HEK293 (cell line): Measurements from ENCODE around the gene NMB.

Source experiments
- CTCF ChIA-PET: fragments of 350-600 bp; formaldehyde crosslinking; extraction: SDS; loops from one replicate; lab custom pipeline; 2021; ENCODE audit warnings: antibody characterized with exemption; lab: Yijun Ruan, JAX
- POLR2A ChIA-PET: fragments of 300-600 bp; formaldehyde crosslinking; extraction: SDS; loops from one replicate; lab custom pipeline; 2020; ENCODE audit warnings: antibody characterized with exemption, inconsistent platforms; lab: Yijun Ruan, JAX
- H3K27ac ChIP-seq: fragments of 200-500 bp; sonication (Bioruptor generic); 2 replicates; pipeline ENCODE4 v1.5.1; 2014; ENCODE audit warnings: low read depth, low read length, control low read depth, inconsistent platforms; ENCODE audit errors: extremely low read depth
- H3K36me3 ChIP-seq, 2 experiments: fragments of 200-500 bp in 1 of 2; sonication (Bioruptor generic) in 1 of 2; 1 replicate in 1 of 2; 2 replicates in 1 of 2; pipeline ENCODE4 v1.5.1; 2014 to 2017; ENCODE audit warnings: inconsistent platforms in 2 of 2, low read length in 2 of 2; ENCODE audit not compliant: control insufficient read depth in 2 of 2, insufficient read depth in 1 of 2
- H3K4me1 ChIP-seq: fragments of 200-500 bp; sonication (Bioruptor generic); 2 replicates; pipeline ENCODE4 v1.5.1; 2014; ENCODE audit warnings: mild to moderate bottlenecking, low read length, inconsistent platforms; ENCODE audit not compliant: control insufficient read depth, insufficient read depth
- H3K4me3 ChIP-seq: 2 replicates; pipeline ENCODE4 v1.5.1; 2011; ENCODE audit warnings: low read depth, mild to moderate bottlenecking, control low read depth, low read length, moderate library complexity
- H3K9me3 ChIP-seq: fragments of 200-500 bp; sonication (Bioruptor generic); 2 replicates; pipeline ENCODE4 v1.5.1; 2014; ENCODE audit warnings: low read depth, low read length, inconsistent platforms; ENCODE audit not compliant: control insufficient read depth, insufficient read depth
- GLIS2 ChIP-seq: fragments of 450-650 bp; formaldehyde crosslinking; IDR thresholded peaks from 2 replicates; pipeline ENCODE4 v1.5.1; 2016; ENCODE audit warnings: missing biosample characterization, missing genetic modification characterization
- KLF16 ChIP-seq: fragments of 450-650 bp; formaldehyde crosslinking; IDR thresholded peaks from 2 replicates; pipeline ENCODE4 v1.5.1; 2017; ENCODE audit warnings: missing biosample characterization, missing genetic modification characterization
- KLF8 ChIP-seq: fragments of 450-650 bp; formaldehyde crosslinking; IDR thresholded peaks from 2 replicates; pipeline ENCODE4 v1.5.1; 2016; ENCODE audit warnings: missing biosample characterization, missing genetic modification characterization
- PATZ1 ChIP-seq: fragments of 450-650 bp; formaldehyde crosslinking; IDR thresholded peaks from 2 replicates; pipeline ENCODE4 v1.5.1; 2016; ENCODE audit warnings: missing biosample characterization, missing genetic modification characterization
- PRDM10 ChIP-seq: fragments of 450-650 bp; formaldehyde crosslinking; IDR thresholded peaks from 2 replicates; pipeline ENCODE4 v1.5.1; 2016; ENCODE audit warnings: missing biosample characterization, missing genetic modification characterization
- SCRT2 ChIP-seq: fragments of 450-650 bp; formaldehyde crosslinking; IDR thresholded peaks from 2 replicates; pipeline ENCODE4 v1.5.1; 2016; ENCODE audit warnings: missing biosample characterization, missing genetic modification characterization
- TCF7L2 ChIP-seq: IDR thresholded peaks from 2 replicates; pipeline ENCODE4 v1.6.1; 2011; ENCODE audit warnings: low read depth, mild to moderate bottlenecking, inconsistent platforms, low read length, moderate library complexity, borderline replicate concordance
- ZBTB48 ChIP-seq: fragments of 450-650 bp; formaldehyde crosslinking; IDR thresholded peaks from 2 replicates; pipeline ENCODE4 v1.5.1; 2016; ENCODE audit warnings: missing biosample characterization, missing genetic modification characterization
- ZNF121 ChIP-seq: fragments of 450-650 bp; formaldehyde crosslinking; IDR thresholded peaks from 2 replicates; pipeline ENCODE4 v1.5.1; 2016; ENCODE audit warnings: missing biosample characterization, missing genetic modification characterization
- ZNF138 ChIP-seq: fragments of 450-650 bp; formaldehyde crosslinking; IDR thresholded peaks from 2 replicates; pipeline ENCODE4 v1.5.1; 2016; ENCODE audit warnings: missing biosample characterization, missing genetic modification characterization, borderline replicate concordance
- ZNF175 ChIP-seq: fragments of 450-650 bp; formaldehyde crosslinking; IDR thresholded peaks from 2 replicates; pipeline ENCODE4 v1.5.1; 2016; ENCODE audit warnings: missing biosample characterization, missing genetic modification characterization
- ZNF202 ChIP-seq: fragments of 450-650 bp; formaldehyde crosslinking; IDR thresholded peaks from 2 replicates; pipeline ENCODE4 v1.5.1; 2016; ENCODE audit warnings: missing biosample characterization, missing genetic modification characterization, borderline replicate concordance
- ZNF248 ChIP-seq: fragments of 450-650 bp; formaldehyde crosslinking; IDR thresholded peaks from 2 replicates; pipeline ENCODE4 v1.5.1; 2017; ENCODE audit warnings: missing biosample characterization, missing genetic modification characterization
- ZNF280D ChIP-seq: fragments of 450-650 bp; formaldehyde crosslinking; IDR thresholded peaks from 2 replicates; pipeline ENCODE4 v1.5.1; 2016; ENCODE audit warnings: missing biosample characterization, missing genetic modification characterization
- ZNF416 ChIP-seq: fragments of 450-650 bp; formaldehyde crosslinking; IDR thresholded peaks from 2 replicates; pipeline ENCODE4 v1.5.1; 2016; ENCODE audit warnings: missing biosample characterization, missing genetic modification characterization
- ZNF580 ChIP-seq: fragments of 450-650 bp; formaldehyde crosslinking; IDR thresholded peaks from 2 replicates; pipeline ENCODE4 v1.5.1; 2016; ENCODE audit warnings: missing biosample characterization, missing genetic modification characterization

NMB gene

GRCh38 chr15:84703808-84704207 lies 45.8 kb upstream of the NMB start:
- Histone ChIP-seq H3K27ac (no peak overlapping the region), H3K4me1 (no peaks in the 10 kb centered on the region), H3K4me3 (no peak overlapping the region), H3K9me3 (no peaks in the 10 kb centered on the region), H3K36me3 (peaks cover 0 to 14% of the 10 kb centered on the region in 2 experiments; a peak in 2 of 3 replicates)
- TF ChIP-seq TCF7L2 (no peak), ZNF175 (tag by site-specific recombination) (no peak), GLIS2 (tag by site-specific recombination) (no peak), ZNF248 (no peak), ZNF416 (tag by site-specific recombination) (no peak), KLF16 (tag by site-specific recombination) (no peak), KLF8 (tag by site-specific recombination) (no peak), ZBTB48 (tag by site-specific recombination) (no peak)
- CTCF ChIA-PET, result interaction anchor here (1.0 kb wide), 2 partner anchors 13 to 44 kb away, joined by 3 to 5 read pairs; no protein-coding TSS in a partner anchor
- POLR2A ChIA-PET, result interaction anchor here (1.4 to 3.3 kb wide), 2 partner anchors 12 to 49 kb away, joined by 4 to 13 read pairs; partner anchors contain the start of gene SEC11A

GRCh38 chr15:84702961-84703482 lies 45.0 kb upstream of the NMB start:
- Histone ChIP-seq H3K36me3 (peaks cover 0 to 14% of the 10 kb centered on the region in 2 experiments; a peak in 2 of 3 replicates), H3K4me1 (no peaks in the 10 kb centered on the region), H3K9me3 (no peaks in the 10 kb centered on the region), H3K4me3 (no peak overlapping the region), H3K27ac (no peak overlapping the region)
- ChIA-PET CTCF (interaction anchor here (0.5 to 1.0 kb wide), 2 partner anchors 14 to 70 kb away, joined by 3 to 4 read pairs; no protein-coding TSS in a partner anchor), POLR2A (interaction anchor here (0.5 to 3.3 kb wide), 3 partner anchors 11 to 49 kb away, joined by 4 to 13 read pairs (median 6); partner anchors contain the start of gene SEC11A)
- TF ChIP-seq ZNF580 (tag by site-specific recombination) (no peak), SCRT2 (peak; percentile 38; the same call in 1 of the 2 replicates), ZNF280D (tag by site-specific recombination) (no peak), PATZ1 (tag by site-specific recombination) (no peak), ZNF202 (tag by site-specific recombination) (no peak), ZNF138 (tag by site-specific recombination) (no peak)

- no peak overlapping the region for H3K27ac ChIP-seq
- ChIA-PET CTCF (interaction anchor here (0.7 to 1.2 kb wide), 2 partner anchors 14 to 41 kb away, joined by 3 to 5 read pairs; no protein-coding TSS in a partner anchor), POLR2A (no interaction called here)
- peaks cover 0 to 14% of the 10 kb centered on the region in 2 experiments; a peak in 2 of 3 replicates for H3K36me3 ChIP-seq
- TF ChIP-seq PRDM10 (tag by site-specific recombination) (no peak), ZNF121 (peak; percentile 68; the same call in 1 of the 2 replicates)
- H3K4me1 ChIP-seq, result no peaks in the 10 kb centered on the region
- no peak overlapping the region for H3K4me3 ChIP-seq
- no peaks in the 10 kb centered on the region for H3K9me3 ChIP-seq
Observed at GRCh38 chr15:84699538-84700191, 41.7 kb upstream of the NMB start.
